ENCODE data around the gene C11orf58.
A peak's percentile ranks its signal among the peaks of the same experiment; 100 is the strongest.

C11orf58 gene

DNA sequence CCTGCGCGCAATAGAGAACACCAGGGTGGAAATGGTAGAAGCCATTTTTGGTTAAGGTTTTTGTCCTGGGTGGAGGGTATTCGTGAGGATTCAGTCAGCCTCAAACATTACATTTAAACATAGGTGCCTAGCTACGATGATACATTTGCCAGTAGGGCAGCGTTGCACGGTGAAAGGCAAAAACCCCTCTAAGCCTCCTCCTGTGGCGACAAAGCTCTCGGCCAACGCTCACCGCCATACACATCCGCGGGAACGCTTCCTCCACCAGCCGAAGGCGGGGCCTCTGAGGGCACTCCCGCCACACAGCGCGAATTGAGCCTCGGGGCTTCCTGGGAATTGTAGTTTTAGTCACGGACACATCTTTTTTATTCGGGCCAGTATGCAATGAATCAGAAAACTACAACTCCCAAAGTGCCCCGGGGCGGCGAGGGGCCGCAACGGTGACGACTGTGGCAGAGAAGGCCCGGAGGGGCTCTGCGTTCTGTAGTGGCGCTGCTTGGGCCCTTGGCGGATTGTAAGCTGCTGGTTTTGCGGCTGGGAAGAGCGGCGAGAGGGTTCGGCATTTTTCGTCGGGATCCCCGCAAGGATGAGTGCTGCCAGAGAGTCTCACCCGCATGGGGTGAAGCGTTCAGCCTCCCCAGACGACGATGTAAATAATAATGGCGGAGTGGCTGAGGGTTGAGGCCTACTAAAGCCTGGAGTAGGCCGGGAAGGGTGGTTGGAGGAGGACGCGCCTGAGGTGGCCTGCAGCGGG lies at the start of gene C11orf58:
C11orf58 (plus strand) TSS at position 455 of the 754 bp plus-strand sequence; CDS start at position 587, 132 bp downstream.
- DNase-seq (ENCODE audit: low spot score): peak; percentile 52

DNA sequence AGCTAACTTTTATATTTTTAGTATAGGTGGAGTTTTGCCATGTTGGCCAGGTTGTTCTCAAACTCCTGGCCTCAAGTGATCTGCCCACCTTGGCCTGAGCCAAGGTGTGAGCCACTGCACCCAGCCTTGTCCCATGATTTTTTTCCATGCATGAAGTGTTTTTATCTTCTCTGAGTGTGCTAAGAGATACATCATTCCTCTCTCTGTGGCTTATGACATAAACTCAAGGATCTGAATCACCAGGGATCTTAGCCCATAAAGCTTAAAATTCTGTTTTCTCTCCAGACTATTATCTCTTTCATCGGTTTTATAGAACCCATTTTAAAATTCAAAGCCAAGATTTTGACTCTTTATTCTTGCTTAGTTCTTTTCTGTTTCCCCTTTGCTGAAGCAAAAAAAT lies 48.4 kb upstream of the C11orf58 start:
- no peak for DNase-seq (ENCODE audit: low spot score)

DNA sequence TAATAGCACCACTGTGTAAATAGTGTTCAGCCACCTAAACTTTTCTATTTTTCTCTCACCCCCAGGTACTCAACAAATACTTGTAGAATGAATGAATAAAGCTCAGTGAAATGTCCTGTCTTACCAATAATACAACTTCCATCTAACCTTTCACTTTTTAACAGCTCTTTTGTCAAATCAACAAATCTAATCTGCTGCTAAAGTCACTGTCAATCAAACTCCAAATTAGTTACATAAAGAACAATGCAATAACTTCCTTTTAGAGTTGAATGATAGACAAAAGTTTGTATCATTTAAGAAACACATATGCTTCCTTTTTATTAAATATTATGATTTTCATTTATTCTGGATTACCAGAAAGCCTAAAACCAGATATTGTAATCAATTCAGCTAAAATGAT lies 34.7 kb upstream of the C11orf58 start:
- no peak for DNase-seq (ENCODE audit: low spot score)

DNA sequence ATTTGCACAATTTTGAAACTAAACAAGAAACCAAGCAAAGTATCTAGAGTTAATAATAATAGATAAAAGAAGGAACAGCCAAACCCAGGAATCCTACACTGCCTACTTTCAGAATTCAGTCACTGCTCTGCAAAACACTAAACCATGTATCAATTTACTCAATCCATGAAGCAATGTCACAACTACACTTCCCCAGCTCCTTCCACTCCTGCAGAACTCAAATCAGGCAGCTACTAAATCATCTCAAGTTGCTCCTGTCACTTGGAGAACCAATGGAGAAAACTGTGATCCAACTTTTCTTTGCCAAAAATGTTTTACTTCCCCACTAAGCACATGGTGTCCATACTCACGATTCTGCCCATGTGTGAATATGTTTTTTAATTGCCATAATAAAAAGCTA lies 24.9 kb upstream of the C11orf58 start:
- DNase-seq (ENCODE audit: low spot score): no peak

DNA sequence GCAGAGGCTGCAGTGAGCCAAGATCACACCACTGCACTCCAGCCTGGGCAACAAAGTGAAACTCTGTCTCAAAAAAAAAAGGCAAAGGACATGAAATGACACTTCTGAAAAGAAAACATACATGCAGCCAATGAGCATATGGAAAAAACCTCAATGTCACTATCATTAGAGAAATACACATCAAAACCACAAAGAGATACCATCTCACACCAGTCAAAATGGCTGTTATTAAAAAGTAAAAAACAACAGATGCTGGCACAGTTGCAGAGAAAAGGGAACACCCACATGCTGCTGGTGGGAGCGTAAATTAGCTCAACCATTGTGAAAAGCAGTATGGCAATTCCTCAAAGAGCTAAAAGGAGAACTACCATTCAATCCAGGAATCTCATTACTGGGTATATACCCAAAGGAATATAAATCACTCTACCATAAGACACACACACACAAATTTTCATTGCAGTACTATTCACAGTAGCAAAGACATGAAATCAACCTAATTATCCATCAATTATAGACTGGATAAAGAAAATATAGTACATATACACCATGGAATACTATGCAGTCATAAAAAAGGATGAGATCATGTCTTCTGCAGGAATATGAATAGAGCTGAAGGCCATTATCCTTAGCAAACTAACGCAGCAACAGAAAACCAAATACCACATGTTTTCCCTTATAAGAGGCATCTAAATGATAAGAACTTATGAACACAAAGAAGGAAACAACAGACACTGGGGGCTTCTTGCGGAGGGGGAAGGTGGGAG lies 15.7 kb upstream of the C11orf58 start:
- no peak for DNase-seq (ENCODE audit: low spot score)

DNA sequence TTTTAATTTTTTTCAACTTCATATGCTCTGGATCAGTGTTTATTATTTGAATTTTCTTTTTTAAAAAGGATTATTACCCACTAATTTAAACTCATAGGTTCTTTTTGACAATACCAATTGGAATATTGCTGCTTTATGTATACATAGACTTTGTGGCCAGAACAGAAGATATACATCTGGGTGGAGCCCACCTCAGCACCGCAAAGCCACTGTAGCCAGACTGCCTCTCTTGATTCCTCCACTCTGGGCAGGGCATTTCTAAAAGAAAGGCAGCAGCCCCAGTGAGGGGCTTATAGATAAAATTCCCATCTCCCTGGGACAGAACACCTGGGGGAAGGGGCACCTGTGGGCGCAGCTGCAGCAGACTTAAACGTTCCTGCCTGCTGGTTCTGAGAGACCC lies 10.6 kb upstream of the C11orf58 start:
- no peak for DNase-seq (ENCODE audit: low spot score)

DNA sequence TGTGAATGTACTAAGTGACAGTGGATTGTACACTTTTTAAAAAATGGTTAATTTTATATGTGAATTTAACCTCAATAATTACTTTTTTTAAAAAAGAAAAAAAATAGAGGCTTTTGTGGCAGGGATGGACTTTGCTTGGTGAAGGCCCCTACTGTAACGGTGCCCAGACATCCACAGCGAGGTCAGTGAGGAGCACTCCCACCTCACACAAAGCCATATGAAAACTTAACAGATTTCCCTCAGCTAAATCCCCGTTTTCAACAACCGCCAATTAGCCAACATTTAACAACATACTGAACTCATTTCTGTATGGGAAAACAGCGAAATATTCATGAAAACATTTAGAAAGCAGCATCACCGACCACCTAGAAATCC lies 642 bp upstream of the C11orf58 start:
- no peak for DNase-seq (ENCODE audit: low spot score)

DNA sequence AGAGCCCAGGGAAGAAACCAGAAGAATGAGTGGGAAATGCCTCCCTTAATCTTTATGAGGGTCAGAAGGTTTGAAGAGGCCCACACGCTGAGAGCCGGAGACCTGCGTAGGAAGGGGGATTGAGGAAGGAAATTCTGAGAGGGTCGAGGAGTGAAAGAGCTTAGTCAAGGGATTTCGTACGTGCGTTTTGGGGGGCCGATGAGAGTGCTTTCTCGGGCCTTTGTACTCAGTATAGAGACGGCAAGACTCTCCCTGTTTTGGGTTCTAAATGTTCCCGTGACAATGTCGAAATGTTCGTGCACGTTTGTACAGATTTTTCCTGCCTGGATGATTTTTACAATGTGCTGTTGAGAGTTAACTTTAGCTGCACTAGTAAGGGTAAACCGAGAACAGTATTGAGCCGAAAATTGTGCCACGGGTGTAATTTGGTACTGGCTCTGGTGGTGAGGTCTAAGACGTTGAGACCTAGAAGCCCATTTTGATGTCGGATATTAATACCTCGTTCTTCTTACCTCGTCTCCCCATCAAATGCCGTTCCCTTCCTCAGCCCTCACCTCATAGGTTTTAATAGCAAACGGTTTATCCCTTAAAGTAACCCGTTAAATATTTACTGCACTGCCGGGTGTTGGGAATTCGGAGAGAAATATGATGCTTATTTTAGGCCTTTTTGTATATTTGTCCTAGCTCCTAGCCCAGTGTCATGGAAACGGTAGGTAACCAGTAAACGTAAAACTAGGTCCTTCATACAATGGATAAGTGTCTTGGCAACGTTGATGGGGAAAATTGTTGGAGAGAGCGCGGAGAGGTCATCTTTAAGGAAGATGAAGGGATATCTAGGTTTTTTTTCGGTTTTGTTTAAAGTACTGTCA lies 734 bp downstream of the C11orf58 start:
- DNase-seq (ENCODE audit: low spot score): no peak

DNA sequence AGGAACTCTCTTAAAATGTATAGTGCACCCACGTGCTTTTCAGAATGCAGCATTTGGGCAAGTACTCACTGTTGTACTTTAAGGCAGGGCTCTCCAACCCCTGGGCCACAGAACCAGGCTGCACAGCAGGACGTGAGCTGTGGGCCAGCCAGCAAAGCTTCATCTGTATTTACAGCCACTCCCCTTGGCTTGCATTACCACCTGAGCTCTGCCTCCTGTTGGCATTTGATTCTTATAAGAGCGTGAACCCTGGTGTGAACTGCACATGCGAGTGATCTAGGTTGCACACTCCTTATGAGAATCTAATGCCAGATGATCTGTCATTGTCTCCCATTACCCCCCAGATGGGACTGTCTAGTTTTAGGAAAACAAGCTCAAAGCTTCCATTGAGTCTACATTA lies 3.0 kb downstream of the C11orf58 start:
- no peak for DNase-seq (ENCODE audit: low spot score)

DNA sequence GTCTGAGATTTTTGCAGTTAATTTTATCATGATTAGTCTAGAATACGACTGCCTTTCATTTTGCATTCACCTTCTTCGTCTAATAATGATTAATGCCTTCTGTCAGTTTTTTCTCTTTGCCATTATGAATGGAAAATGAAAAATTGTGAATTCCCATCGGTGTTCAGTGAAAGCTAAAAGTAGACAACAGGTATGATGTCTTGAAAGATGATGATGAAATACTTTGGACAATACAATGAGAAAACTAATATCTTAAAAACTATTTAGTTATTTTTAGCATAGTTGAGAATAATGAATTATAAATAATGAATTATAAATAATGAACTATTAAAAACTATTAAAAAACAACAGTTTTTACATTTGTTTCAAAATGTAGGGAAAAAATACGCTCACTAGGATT lies 5.0 kb downstream of the C11orf58 start:
- DNase-seq (ENCODE audit: low spot score): no peak

DNA sequence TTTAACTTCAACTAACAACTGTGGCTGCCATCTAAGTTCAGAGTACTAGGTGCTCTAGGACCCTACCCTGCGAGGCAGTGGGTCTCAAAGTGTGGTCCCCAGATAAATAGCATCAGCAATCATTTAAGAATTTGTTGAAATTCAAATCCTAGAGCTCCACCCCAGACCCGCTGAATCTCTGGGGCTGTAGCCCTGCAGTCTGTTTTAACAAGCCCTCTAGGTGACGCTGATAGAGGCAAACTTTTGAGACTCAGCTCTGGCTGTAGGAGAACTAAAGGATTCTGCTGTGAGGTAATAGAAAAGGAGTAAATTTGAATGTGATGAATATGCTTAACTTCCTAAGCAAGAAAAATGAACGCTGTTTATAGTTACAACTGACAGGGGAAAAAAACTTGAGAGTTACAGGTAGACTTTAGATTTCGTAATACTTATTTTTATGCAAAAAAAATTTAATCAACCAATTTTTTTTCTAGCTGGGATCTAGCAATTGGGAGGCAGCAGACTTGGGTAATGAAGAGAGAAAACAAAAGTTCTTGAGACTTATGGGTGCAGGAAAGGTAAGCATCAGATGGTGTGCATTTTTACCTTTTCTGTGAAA lies 5.8 kb downstream of the C11orf58 start:
- no peak for DNase-seq (ENCODE audit: low spot score)

DNA sequence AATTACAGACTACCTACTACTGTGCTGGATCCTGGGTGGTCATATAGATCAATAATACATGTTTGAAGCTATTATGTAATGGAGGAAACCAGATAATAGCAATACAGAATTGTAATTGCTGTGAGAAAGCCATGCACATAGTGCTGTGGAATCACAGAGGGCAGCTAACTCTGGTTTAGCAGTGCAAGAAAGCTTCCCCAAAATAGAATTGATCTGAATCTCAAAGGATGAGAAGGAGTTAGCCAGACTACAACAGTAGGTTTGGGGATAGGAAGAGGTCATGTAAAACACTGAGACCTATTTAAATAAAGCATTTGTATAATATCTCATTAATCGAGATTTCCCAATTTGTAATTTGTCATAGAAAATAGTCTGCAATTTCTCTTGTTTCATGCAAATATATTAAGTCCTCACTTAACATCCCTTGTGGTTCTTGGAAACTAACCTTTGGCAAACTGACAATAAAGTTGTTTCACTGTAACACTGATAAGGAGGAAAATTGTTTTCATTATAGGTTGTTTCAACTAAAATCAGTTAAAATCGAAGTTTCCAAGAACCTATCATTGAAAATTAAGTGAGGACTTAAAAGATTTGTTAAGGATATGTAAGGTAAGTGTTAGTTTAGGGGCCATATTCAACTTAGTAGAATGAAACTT lies 7.6 kb downstream of the C11orf58 start:
- DNase-seq (ENCODE audit: low spot score): no peak

DNA sequence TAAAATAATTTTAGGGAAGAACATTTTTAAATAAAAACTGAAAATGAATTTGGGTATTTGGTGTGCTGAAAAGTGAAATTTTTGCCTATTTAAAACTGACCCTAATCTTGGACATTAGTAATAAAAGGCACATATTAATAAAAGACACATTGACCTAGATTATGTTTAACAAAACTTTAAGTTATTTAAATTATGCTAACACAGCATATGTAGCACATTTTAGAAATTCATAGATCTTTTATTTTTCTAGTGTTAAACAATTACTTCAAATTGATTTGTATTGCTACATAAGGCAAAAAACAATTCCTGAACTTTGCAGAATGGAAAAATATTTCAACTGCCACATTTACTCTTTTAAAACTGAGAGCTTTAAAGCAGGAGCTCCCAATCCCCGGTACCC lies 10.6 kb downstream of the C11orf58 start:
- DNase-seq (ENCODE audit: low spot score): no peak

DNA sequence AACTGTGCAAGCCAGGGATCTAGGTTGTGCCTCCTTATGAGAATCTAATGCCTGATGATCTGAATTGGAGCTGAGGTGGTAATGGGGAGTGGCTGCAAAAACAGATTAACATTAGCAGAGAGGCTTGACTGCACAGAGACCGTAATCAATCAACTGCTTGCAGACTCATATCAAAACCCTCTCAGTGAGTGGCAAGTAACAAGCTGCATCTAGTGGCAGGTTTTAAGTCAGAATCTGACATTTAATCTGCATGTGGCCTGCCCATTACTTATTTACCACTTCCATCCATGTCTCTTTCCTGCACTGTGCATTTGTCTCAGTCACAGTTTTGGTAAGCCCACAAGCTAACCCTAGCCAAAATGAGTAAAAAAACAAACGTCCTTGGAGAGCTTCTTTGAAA lies 11.2 kb downstream of the C11orf58 start:
- no peak for DNase-seq (ENCODE audit: low spot score)

DNA sequence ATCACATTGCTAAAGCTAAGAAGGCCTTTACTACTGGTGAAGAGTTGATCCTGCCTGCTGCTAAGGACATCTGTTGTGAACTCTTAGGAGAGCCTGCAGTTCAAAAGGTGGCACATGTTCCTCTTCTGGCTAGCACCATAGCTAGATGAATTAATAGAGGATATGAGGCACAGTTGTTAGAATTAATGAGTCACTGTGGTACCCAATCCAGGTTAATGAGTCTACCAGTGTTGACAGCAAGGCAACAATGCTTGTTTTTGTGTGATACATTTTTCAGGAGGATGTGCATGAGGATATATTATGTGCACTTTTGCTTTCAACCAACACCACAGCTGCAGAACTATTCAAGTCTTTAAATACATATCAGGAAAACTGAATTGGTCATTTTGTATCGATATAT lies 12.0 kb downstream of the C11orf58 start:
- no peak for DNase-seq (ENCODE audit: low spot score)

DNA sequence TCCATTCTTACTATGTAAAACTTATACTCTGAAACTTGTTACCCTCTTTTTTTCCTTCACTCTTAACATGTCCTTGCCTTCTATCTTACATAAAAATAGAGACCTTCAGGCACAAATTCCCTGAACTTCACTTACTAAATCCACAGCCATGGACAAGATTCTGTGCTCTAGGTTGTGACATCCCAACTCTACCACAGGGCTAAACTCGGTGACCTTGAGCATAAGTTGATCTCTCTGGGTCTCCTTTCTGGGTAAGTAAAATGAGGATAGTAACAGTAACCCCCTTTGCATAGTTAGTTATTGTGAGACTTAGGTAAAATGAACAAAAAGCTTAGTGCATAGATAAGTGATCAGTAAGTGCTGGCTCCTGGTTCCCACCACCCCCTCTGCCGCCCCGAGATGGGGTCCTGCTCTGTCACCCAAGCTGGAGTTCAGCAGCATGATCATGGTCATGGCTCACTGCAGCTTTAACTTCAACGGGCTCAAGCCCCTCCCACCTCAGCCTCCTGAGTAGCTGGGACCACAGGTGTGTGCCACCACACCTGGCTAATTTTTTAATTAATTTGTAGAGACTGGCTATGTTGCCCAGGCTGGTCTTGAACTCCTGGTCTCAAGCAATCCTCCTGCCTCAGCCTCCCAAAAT lies 20.1 kb downstream of the C11orf58 start:
- no peak for DNase-seq (ENCODE audit: low spot score)

DNA sequence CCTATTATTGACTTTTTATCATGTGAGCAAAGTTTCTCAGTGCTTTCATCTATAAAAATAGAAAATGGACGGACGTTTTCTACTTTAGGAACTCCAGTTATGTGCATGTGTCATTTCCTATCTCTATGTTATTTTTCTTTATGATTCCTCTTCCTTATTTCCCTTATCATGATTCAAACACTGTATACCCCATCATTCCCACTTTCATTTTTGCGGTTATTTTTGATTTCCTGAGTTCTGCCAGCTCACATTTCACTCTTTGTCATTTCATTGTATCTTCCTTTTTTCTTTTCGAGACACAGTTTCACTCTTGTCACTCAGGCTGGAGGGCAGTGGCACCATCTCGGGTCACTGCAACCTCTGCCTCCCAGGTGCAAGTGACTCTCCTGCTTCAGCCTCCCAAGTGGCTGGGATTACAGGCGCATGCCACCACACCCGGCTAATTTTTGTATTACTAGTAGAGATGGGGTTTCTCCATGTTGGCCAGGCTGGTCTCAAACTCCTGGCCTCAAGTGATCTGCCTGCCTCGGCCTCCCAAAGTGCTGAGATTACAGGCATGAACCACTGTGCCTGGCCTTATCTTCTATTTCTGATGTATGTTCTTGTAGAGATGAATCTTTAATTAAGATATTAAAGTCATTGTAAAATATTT lies 21.5 kb downstream of the C11orf58 start:
- no peak for DNase-seq (ENCODE audit: low spot score)

DNA sequence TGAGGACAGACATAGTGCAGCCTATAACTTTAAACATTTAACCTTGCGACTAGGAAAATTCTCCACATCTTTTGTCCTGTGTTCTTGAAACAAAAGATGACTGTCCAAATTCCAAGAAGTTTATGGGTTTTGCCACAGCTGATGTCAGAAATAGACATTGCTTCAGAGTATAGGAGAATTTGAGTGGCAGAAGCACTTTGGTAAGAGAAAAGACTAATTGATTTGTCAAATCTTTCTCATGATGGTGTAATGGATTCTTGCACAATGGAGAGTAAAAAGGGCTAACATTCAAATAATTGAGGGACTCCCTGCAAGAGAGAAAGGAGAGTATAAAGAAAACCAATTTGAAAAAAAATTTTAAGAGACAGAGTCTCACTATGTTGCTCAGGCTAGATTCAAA lies 25.3 kb downstream of the C11orf58 start:
- no peak for DNase-seq (ENCODE audit: low spot score)

DNA sequence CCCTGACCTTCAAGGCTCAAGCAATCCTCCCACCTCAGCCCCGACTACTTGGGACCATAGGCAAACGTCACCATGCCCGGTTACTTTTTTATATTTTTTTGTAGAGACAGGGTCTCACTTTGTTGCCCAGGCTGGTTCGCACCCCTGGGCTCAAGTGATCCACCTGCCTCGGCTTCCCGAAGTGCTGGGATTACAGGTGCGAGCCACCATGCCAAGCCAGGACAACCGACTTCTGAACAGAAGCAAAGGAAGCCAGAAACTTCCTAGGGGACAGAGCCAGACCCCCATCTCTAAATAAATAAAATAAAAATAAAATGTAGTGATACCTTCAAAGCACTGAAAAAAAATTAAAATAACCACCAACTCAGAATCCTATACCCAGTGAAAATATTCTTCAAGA lies 26.4 kb downstream of the C11orf58 start:
- no peak for DNase-seq (ENCODE audit: low spot score)

DNA sequence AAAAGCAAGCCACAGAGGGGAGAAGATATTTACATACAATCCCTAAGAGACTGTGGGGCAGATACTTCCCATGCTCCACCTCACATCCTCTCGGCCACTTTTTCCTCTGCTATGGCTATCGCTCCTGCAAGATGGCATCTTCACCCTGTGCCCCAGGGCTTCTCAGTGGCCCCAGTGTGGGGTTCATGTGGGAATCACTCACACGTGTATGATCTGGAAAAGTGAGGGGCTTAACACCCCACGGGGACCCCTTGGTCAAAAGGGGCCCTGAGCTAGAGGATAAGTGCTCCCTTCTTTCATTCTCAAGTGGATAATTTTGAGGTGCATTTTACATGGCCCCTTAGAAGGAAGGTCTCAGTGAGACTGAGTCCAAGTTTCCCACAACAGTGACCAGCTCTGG lies 28.7 kb downstream of the C11orf58 start:
- DNase-seq (ENCODE audit: low spot score): no peak

DNA sequence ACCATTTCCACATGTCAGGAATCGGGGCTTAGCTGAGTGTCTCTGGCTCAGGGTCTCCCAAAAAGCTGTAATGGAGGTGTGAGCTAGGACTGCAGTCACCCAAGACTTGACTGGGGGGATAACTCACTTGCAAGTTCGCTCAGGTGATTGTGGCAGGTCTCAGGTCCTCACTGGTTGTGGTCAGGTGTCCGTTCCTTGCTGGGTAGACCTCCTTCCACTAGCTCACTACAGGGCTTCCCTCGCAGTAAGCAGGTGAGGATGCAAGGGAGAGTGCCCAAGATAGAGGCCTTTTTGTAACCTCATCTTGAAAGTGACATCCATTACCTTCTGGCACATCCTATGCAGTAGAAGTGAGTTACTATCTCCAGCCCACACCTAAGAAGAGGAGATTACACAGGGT lies 29.5 kb downstream of the C11orf58 start:
- no peak for DNase-seq (ENCODE audit: low spot score)

Measured in HuH-7 (cell line).